IPS DF 4.7 (cell line): ENCODE data around the gene RAD51B.
"Not testable (repeated sequence)": the region's sequence is repeated elsewhere in the genome, so short reads cannot be mapped to it uniquely, and the experiment has no call there.

Experiments used
- DNase-seq: peaks from one replicate; pipeline ENCODE4 v3.0.0-alpha.2; 2013; ENCODE audit warnings: low spot score; ENCODE audit errors: extremely low read depth

The RAD51B gene

DNA sequence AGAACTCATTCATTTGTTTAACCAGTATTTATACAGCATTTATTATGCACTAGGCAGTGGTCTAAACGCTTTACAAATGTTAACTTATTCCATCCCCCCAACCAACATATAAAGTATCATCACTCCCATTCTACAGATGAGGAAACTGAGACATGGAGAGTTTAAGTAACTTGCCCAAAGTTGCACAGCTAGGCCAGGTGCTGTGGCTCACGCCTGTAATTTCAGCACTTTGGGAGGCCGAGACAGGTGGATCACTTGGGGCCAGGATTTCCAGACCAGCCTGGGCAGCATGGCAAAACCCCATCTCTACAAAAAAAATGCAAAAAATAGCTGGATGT, 935.4 kb downstream of the RAD51B start:
- no peak for DNase-seq

- no peak for DNase-seq
These were observed 936.5 kb downstream of the RAD51B start for GRCh38 chr14:68756000-68756481.

GRCh38 chr14:68756734-68757133, 937.2 kb downstream of the RAD51B start:
- no peak for DNase-seq

- no peak for DNase-seq
These were observed 938.1 kb downstream of the RAD51B start for GRCh38 chr14:68757618-68758081.

DNA sequence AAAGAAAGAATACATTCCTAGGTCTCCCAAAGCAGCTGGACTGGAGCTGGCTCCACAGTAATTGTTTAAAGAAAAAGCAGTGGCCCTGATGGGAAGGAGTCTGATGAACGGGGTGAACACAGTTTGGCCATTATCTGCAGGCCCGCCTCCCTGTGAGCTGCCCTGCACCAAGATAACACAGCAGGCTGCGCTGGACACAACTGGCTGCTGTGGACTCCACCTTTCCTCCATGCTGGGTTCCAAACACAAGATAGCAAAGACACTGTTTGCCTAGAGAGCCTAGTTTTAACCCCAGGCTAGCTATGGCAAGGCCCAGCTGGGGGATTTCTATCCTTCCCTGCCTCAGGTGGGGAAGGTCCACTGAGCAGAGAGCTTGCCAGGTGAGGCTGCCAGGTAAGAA, 938.7 kb downstream of the RAD51B start:
- DNase-seq = no peak

DNA sequence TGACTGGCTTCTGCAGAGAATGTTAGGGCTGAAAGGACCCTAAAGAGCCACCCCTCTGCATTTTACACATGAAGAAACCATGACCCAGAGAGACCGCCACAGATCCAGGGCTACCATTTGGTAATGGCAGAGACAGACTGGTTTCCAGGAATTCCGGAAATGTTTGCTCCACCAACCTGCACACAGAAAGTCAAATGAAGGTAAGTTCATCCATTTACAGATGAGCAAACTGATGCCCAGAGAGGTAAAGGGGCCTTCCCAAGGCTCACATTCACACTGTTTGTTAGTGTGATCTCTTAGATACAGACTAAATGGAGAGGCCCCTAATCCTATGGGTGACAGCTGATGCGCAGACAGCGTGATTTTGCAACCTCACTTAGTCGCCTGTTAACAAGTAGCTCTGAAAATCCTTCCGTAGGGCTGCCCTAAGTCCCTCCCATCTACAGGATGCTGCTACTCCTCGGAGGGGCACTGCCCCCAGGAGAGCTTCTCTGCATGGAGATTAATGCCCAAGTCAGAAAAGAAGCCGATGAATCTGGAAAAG, 939.5 kb downstream of the RAD51B start:
- no peak for DNase-seq

DNA sequence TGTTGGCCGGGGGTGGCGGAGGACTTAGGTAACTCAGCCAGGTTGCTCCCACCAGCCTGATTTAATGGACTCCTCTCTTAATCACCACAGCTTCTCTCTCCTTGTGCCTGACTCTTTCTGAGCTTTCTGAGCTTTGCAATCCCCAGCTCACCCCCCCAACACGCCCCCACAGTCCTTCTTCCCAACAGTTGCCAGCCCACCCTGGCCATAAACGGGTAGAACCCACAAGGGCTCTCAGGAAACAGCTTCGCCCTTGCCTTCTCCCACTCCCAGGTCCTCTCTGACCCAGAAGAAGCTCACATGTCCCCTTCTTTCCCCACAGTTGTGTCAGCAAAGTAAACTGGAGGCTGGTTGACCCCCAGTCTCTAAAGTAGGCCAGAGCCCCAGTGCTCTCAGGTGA, 940.4 kb downstream of the RAD51B start:
- DNase-seq = no peak

DNA sequence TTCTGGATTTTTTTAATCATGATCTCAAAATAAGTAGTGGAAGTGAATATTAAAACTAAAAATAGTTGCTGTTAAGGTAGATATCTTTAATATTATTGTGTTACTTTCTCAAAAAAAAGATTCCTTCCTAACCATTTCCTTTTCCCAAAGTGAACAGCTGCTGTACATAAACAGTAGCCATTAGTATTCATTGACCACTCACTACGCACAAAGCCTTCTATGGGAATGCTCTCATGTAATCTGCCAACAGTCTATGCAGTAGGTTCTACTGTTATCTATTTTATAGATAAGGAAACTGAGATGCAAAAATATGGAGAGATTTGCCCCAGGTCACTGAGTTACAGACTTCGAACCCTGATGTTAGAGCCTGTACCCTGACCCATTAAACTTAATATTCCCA, 941.2 kb downstream of the RAD51B start:
- DNase-seq = no peak

DNA sequence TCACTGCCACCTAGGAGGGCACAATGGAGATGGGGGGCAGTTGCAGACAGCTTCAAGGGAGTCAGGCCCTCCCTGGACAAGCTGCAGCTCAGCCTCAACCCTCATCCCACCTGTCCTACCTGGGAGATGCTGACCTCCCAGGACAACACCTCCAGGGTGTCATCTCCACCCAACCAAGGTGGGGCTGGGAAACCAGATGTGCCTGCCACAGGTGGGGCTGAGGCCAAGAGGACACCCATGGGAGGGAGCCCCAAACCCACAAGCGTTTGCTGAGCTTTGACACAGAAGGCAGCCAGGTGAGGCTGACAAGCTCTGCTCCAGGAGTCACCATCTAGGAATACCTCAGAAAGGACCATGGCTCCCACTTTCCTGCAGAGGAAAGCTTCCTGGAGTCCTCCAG, 941.8 kb downstream of the RAD51B start:
- no peak for DNase-seq

DNA sequence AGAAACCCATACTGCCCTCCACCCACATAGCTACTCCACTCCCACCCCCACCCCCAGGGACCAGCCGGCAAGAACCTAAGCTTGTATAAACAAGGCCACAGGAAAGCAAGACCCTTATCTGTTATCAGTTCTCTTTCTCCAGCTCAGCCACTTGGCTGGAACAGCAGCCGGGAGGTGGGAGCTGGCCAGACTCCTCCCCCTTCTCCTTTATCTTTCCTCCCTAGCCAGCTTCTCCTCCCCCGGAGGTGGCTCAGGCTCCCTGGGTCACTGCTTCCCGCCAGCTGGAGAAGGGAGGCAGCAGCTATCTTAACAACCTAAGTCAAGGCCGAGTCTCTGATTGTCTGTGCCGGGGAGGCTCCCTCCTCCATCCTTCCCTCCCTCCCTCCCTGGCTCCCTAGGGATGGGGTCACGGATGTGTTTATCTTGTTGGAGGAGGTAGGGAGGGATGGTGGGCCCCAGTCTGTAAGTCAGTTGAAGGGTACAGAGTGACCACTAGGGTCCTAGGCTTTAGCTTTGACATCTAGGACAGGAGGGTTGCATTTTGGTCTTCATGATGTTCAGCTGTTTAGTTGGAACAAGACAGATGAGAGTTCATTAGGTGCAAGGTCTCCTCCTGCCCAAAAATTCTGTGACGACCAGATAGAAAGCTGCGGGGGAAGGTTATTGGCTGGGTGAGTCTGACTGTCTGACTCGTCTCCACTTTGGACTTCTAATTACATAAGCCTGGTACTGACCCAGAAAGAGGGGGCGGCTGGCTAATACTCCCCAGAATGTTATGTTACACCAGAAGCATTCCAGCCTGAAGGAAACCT, 943.6 kb downstream of the RAD51B start:
- no peak for DNase-seq

DNA sequence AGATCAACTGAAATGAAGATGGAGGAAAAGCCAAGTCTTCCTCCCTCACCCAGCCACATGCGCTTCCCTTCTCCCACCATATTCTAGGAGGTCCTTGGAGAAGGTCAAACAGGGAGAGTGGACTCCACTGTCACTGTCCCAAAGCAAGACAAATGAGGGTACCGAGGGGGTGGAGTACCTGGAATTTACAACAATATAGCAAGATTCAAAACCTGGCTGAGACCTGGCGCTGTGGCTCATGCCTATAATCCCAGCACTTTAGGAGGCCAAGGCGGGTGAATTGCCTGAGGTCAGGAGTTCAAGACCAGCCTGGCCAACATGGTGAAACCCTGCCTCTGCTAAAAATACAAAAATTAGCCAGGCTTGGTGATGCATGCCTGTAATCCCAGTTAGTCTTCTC, 944.3 kb downstream of the RAD51B start:
- not testable (repeated sequence) for DNase-seq

DNA sequence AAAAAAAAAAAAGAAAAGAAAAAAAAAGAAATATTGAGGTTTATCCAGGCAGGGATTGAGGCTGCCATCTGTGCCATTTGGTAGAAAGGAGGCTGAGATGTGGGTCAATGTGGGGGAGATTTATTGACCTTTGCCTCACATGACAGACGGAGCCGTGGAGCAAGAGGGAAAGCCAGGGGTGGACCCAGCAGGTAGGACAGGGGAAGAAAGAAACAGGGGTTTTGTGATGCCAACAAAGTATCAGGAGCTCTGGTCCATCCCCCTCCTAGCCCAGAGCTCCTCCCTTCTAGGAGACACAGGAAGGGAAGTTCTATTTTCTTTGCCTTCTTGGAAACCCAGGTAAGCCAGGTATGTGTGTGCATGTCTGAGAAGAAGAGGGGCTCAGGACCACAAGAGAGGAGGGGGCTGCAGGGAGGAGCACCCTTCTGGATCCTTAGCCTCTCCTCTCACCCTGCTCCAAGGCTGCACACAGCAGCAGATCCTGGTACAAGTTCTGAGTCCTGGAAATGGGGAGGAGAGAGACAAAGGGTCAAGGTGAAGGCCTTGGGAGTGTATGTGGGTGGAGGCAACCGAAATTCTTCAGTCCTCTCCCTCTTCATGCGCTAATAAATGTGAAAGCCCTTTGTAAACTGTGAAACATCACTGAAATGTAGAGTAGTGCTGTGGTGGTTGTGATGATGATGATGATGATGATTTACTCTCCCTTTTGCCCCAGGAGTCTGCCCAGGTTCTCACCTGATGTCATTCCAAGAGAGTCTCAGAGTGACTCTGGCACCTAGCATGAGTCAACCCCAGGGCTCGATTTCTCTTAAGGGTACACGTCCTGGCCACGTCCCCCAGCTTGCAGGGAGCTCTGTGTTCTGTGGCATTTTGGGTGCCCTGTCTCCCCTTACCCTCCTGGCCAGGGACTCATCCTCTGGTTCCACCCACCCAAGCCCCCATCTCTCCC, 947.0 kb downstream of the RAD51B start:
- no peak for DNase-seq

DNA sequence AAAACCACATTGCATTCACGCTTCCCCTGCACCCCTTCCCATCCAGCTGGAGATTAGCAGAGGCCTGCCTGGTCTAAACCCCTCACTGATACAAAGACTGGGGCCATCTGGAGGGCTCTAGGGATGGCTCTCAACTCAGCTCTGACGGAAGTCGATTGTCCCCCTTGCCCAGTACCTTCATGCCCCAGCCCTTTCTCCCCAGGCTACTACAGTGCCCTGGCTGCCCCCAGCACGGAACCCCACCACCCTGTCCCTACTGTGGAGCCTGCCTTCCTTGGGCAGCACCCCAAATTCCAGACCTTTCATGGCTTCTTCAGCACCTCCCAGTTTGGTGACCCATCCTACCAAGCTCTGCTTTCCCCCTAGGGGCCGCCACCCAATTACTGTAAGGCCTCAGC, 947.7 kb downstream of the RAD51B start:
- no peak for DNase-seq

- no peak for DNase-seq
These were observed 948.7 kb downstream of the RAD51B start for GRCh38 chr14:68768316-68768715.

- no peak for DNase-seq
These were observed 950.5 kb downstream of the RAD51B start for GRCh38 chr14:68770051-68770450.

- DNase-seq = no peak
These were observed 951.1 kb downstream of the RAD51B start for GRCh38 chr14:68770553-68771286.

- no peak for DNase-seq
These were observed 952.1 kb downstream of the RAD51B start for GRCh38 chr14:68771631-68772030.

GRCh38 chr14:68772761-68773381, 953.3 kb downstream of the RAD51B start:
- DNase-seq = no peak

- DNase-seq = no peak
These were observed 955.4 kb downstream of the RAD51B start for GRCh38 chr14:68774771-68775613.

GRCh38 chr14:68775614-68776126, 956.1 kb downstream of the RAD51B start:
- no peak for DNase-seq
